Mesenchymal stem cell (in vitro differentiated cells and primary cell): ENCODE results near the gene OGFOD3.
"Not testable (repeated sequence)": the region's sequence is repeated elsewhere in the genome, so short reads cannot be mapped to it uniquely, and the experiment has no call there.

Experiments used
- DNase-seq: peaks from one replicate; pipeline ENCODE4 v3.0.0-alpha.2; 2013
- H2AFZ ChIP-seq: one replicate; pipeline ENCODE4 v1.6.1; 2013; ENCODE audit warnings: low read depth, mild to moderate bottlenecking, control low read depth, inconsistent platforms, low read length, moderate library complexity
- H2AK5ac ChIP-seq: 2 replicates; pipeline ENCODE4 v1.6.1; 2013; ENCODE audit warnings: low read length, moderate library complexity, mild to moderate bottlenecking, inconsistent platforms; ENCODE audit not compliant: severe bottlenecking
- H2BK120ac ChIP-seq: one replicate; pipeline ENCODE4 v1.6.1; 2013; ENCODE audit warnings: low read depth, mild to moderate bottlenecking, inconsistent platforms, low read length, moderate library complexity
- H2BK12ac ChIP-seq, 2 experiments: one replicate each; pipeline ENCODE4 v1.6.1; 2013; ENCODE audit warnings: inconsistent platforms in 2 of 2, low read length in 2 of 2, mild to moderate bottlenecking in 2 of 2, moderate library complexity in 2 of 2, control low read depth in 1 of 2
- H2BK15ac ChIP-seq: one replicate; pipeline ENCODE4 v1.6.1; 2013; ENCODE audit warnings: mild to moderate bottlenecking, low read depth, inconsistent platforms; ENCODE audit not compliant: poor library complexity, severe bottlenecking
- H2BK5ac ChIP-seq: 2 replicates; pipeline ENCODE4 v1.6.1; 2013; ENCODE audit warnings: low read depth, mild to moderate bottlenecking, low read length, control low read depth, inconsistent platforms; ENCODE audit not compliant: poor library complexity, severe bottlenecking
- H3K14ac ChIP-seq, 2 experiments: one replicate each; pipeline ENCODE4 v1.6.1; 2013; ENCODE audit warnings: inconsistent platforms in 2 of 2, low read length in 2 of 2, control low read depth in 1 of 2, mild to moderate bottlenecking in 1 of 2, moderate library complexity in 1 of 2
- H3K18ac ChIP-seq, 2 experiments: one replicate each; pipeline ENCODE4 v1.6.1; 2013; ENCODE audit warnings: inconsistent platforms in 2 of 2, low read length in 2 of 2, control low read depth in 1 of 2, low read depth in 1 of 2, mild to moderate bottlenecking in 1 of 2
- H3K23ac ChIP-seq, 2 experiments: one replicate each; pipeline ENCODE4 v1.6.1; 2013; ENCODE audit warnings: inconsistent platforms in 2 of 2, low read length in 2 of 2, mild to moderate bottlenecking in 2 of 2, moderate library complexity in 2 of 2, control low read depth in 1 of 2
- H3K27ac ChIP-seq: 2 replicates; pipeline ENCODE4 v1.5.1; 2013; ENCODE audit warnings: mild to moderate bottlenecking, moderate library complexity, low read length, control low read depth, inconsistent platforms; ENCODE audit not compliant: poor library complexity, severe bottlenecking
- H3K27me3 ChIP-seq, 2 experiments: 2 replicates each; pipeline versions ENCODE4 v1.6.1 to v1.7.0; 2013; ENCODE audit warnings: low read length in 2 of 2, mild to moderate bottlenecking in 2 of 2, moderate library complexity in 2 of 2, control low read depth in 1 of 2, inconsistent platforms in 1 of 2; ENCODE audit not compliant: control insufficient read depth in 1 of 2, insufficient read depth in 1 of 2
- H3K36me3 ChIP-seq, 2 experiments: 2 replicates each; pipeline versions ENCODE4 v1.6.1 to v1.7.0; 2013; ENCODE audit warnings: low read length in 2 of 2, control low read depth in 1 of 2, inconsistent platforms in 1 of 2, low read depth in 1 of 2, mild to moderate bottlenecking in 1 of 2; ENCODE audit not compliant: insufficient read depth in 2 of 2, control insufficient read depth in 1 of 2
- H3K4ac ChIP-seq, 2 experiments: one replicate each; pipeline ENCODE4 v1.6.1; 2013; ENCODE audit warnings: inconsistent platforms in 2 of 2, low read length in 2 of 2, mild to moderate bottlenecking in 2 of 2, moderate library complexity in 2 of 2, control low read depth in 1 of 2, low read depth in 1 of 2
- H3K4me1 ChIP-seq: 2 replicates; pipeline ENCODE4 v1.6.1; 2013; ENCODE audit warnings: low read depth, low read length, control low read depth; ENCODE audit not compliant: control insufficient read depth, insufficient read depth
- H3K4me2 ChIP-seq: 2 replicates; pipeline ENCODE4 v1.6.1; 2013; ENCODE audit warnings: low read length, mild to moderate bottlenecking, inconsistent platforms; ENCODE audit not compliant: poor library complexity, severe bottlenecking
- H3K4me3 ChIP-seq, 2 experiments: 2 replicates each; pipeline versions ENCODE4 v1.5.1 to v1.7.0; 2013; ENCODE audit warnings: low read length in 2 of 2, mild to moderate bottlenecking in 2 of 2, control low read depth in 1 of 2, low read depth in 1 of 2; ENCODE audit not compliant: insufficient read depth in 1 of 2
- H3K79me1 ChIP-seq: replicated peaks from 2 replicates; pipeline ENCODE4 v1.6.1; 2013; ENCODE audit warnings: mild to moderate bottlenecking, control low read depth, low read length, inconsistent platforms; ENCODE audit not compliant: poor library complexity, severe bottlenecking
- H3K9ac ChIP-seq: 2 replicates; pipeline ENCODE4 v1.7.0; 2013; ENCODE audit warnings: mild to moderate bottlenecking, low read length, moderate library complexity
- H3K9me3 ChIP-seq: 2 replicates; pipeline ENCODE4 v1.7.0; 2013; ENCODE audit warnings: mild to moderate bottlenecking, low read length; ENCODE audit not compliant: control insufficient read depth
- H4K8ac ChIP-seq: one replicate; pipeline ENCODE4 v1.6.1; 2013; ENCODE audit warnings: inconsistent platforms, mild to moderate bottlenecking, low read length, moderate library complexity
- H4K91ac ChIP-seq: one replicate; pipeline ENCODE4 v1.6.1; 2013; ENCODE audit warnings: mild to moderate bottlenecking, low read length, inconsistent platforms
- WGBS: methylation state at CpG from one replicate; pipeline ENCODE4 v1.1.7; 2013; ENCODE audit warnings: mixed read lengths; 5-methylcytosine and 5-hydroxymethylcytosine counted together

Gene OGFOD3

GRCh38 chr17:82375359-82376041 is 42.9 kb downstream of the OGFOD3 start:
- DNase-seq, result no peak
- 92% methylated on average over 46 of the region's 46 CpGs for WGBS
- Histone ChIP-seq H4K91ac (no peak overlapping the region), H3K27ac (no peak overlapping the region), H3K4ac (no peak overlapping the region), H2BK12ac (no peak overlapping the region), H2BK15ac (no peak overlapping the region), H3K27me3 (peaks cover 52 to 81% of the 10 kb centered on the region in 2 experiments), H3K4me1 (peaks cover 15% of the 10 kb centered on the region), H2AK5ac (no peak overlapping the region), H3K18ac (no peak overlapping the region), H3K79me1 (no peaks in the 10 kb centered on the region), H3K4me3 (no peak overlapping the region), H3K9ac (no peak overlapping the region), H3K23ac (no peak overlapping the region), H2BK5ac (no peak overlapping the region), H3K4me2 (no peak overlapping the region), H4K8ac (no peak overlapping the region), H2BK120ac (no peak overlapping the region), H3K36me3 (peaks cover 0 to 3% of the 10 kb centered on the region in 2 experiments), H3K9me3 (no peaks in the 10 kb centered on the region), H2AFZ (no peak overlapping the region), H3K14ac (no peak overlapping the region)

- no peak overlapping the region for H4K91ac ChIP-seq
- no peak overlapping the region for H2BK15ac ChIP-seq
- H3K18ac ChIP-seq, result no peak overlapping the region
- peaks cover 16% of the 10 kb centered on the region for H3K4me1 ChIP-seq
- no peak overlapping the region for H2BK120ac ChIP-seq
- WGBS, result 83% methylated on average over 74 of the region's 79 CpGs
- peaks cover 0 to 2% of the 10 kb centered on the region in 2 experiments for H3K36me3 ChIP-seq
- H2BK12ac ChIP-seq, result no peak overlapping the region
- H3K9me3 ChIP-seq, result no peaks in the 10 kb centered on the region
- H3K79me1 ChIP-seq, result no peaks in the 10 kb centered on the region
- peaks cover 54 to 80% of the 10 kb centered on the region in 2 experiments for H3K27me3 ChIP-seq
- no peak overlapping the region for H3K27ac ChIP-seq
- no peak for DNase-seq
- H2AFZ ChIP-seq, result no peak overlapping the region
- no peak overlapping the region for H3K4me2 ChIP-seq
- H3K9ac ChIP-seq, result no peak overlapping the region
- no peak overlapping the region for H3K4ac ChIP-seq
- no peak overlapping the region for H3K23ac ChIP-seq
- H4K8ac ChIP-seq, result no peak overlapping the region
- H2BK5ac ChIP-seq, result no peak overlapping the region
- no peak overlapping the region for H3K14ac ChIP-seq
- no peak overlapping the region for H3K4me3 ChIP-seq
- no peak overlapping the region for H2AK5ac ChIP-seq
Observed at GRCh38 chr17:82374626-82375331, 43.6 kb downstream of the OGFOD3 start.

DNA sequence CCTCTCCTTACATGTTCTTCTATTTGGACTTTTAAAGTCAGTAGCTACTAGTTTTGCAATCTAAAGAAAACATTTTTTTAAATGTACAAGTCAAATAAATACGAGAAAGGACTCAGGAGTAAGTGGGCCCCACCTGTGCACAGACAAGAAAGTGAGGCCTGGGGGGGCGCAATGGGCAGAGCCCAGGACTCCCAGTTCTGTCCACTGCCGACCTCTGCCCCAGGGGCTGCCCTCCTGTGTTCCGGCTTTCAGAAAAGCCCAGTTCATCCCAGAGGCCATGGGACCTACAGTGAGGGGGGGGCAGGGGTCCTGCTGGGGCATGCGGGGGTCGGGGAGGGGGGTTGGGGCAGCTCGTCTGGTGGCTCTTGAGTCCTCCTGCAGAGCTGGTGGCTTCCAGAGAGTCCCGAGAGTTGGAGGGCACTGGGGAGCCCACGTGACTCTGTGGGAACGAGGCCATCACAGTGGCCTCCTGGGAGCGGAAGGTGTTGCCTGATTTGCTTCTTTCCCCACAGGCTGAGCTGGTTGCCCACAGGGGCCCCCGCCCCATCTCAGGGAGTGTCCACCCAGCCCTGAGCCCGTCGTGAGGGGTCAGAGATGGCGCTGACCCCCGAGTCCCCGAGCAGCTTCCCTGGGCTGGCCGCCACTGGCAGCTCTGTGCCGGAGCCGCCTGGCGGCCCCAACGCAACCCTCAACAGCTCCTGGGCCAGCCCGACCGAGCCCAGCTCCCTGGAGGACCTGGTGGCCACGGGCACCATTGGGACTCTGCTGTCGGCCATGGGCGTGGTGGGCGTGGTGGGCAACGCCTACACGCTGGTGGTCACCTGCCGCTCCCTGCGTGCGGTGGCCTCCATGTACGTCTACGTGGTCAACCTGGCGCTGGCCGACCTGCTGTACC is 44.4 kb downstream of the OGFOD3 start:
- Histone ChIP-seq H3K79me1 (no peaks in the 10 kb centered on the region), H3K18ac (no peak overlapping the region), H4K8ac (no peak overlapping the region), H3K4me3 (no peak overlapping the region), H3K23ac (no peak overlapping the region), H3K27me3 (peaks cover 53 to 84% of the 10 kb centered on the region in 2 experiments), H2BK15ac (no peak overlapping the region), H3K9me3 (no peaks in the 10 kb centered on the region), H3K4me1 (peaks cover 16% of the 10 kb centered on the region), H3K4me2 (no peak overlapping the region), H2BK5ac (no peak overlapping the region), H3K9ac (no peak overlapping the region), H2BK120ac (no peak overlapping the region), H3K14ac (no peak overlapping the region), H2AFZ (no peak overlapping the region), H3K27ac (no peak overlapping the region), H2BK12ac (no peak overlapping the region), H3K4ac (no peak overlapping the region), H3K36me3 (no peaks in the 10 kb centered on the region), H4K91ac (no peak overlapping the region), H2AK5ac (no peak overlapping the region)
- no peak for DNase-seq
- WGBS, result 92% methylated on average over 37 of the region's 37 CpGs

GRCh38 chr17:82373072-82373452 is 45.3 kb downstream of the OGFOD3 start:
- Histone ChIP-seq H3K27me3 (peaks cover 45 to 76% of the 10 kb centered on the region in 2 experiments), H3K4me1 (peaks cover 16% of the 10 kb centered on the region)
- 94% methylated on average over 10 of the region's 10 CpGs for WGBS
- H3K23ac ChIP-seq, DNase-seq, H3K14ac ChIP-seq, H3K9me3 ChIP-seq, H3K4me3 ChIP-seq, H3K36me3 ChIP-seq, H4K91ac ChIP-seq, H3K4me2 ChIP-seq, H3K4ac ChIP-seq, H2AFZ ChIP-seq, H2BK15ac ChIP-seq, H3K79me1 ChIP-seq, H2BK5ac ChIP-seq, H2BK12ac ChIP-seq, H2AK5ac ChIP-seq, H3K18ac ChIP-seq, H3K9ac ChIP-seq, H3K27ac ChIP-seq, H4K8ac ChIP-seq, H2BK120ac ChIP-seq: not testable (repeated sequence)
